Gastrocnemius medialis (tissue), 4 donors: ENCODE results near the gene SLC4A1AP. TPM values are rescaled to one million over a fixed set of nuclear protein-coding genes. Genes with fewer than 3 reads are reported as not detected.

Source experiments
- ATAC-seq, 2 donors: fragments of 150-250 bp; one replicate each; pipeline ENCODE4 v1.9.1; 2016
- DNase-seq, 2 donors: peaks; one replicate each; pipeline ENCODE4 v3.0.0-alpha.2; 2019
- H3K27ac ChIP-seq, 4 donors: fragments of 200-600 bp; sonication (generic); 1 replicate in 1 of 4; 2 replicates in 3 of 4; pipeline ENCODE4 v1.5.1; 2016 to 2018; ENCODE audit warnings: mild to moderate bottlenecking in 2 of 4, moderate library complexity in 1 of 4
- H3K27me3 ChIP-seq, 3 donors: fragments of 200-600 bp; sonication (generic) in 2 of 3; 1 replicate in 1 of 3; 2 replicates in 2 of 3; pipeline versions ENCODE4 v1.5.1 to v1.6.0; 2016 to 2019; ENCODE audit warnings: mild to moderate bottlenecking in 1 of 3, moderate library complexity in 1 of 3
- H3K36me3 ChIP-seq, 2 donors: fragments of 200-600 bp; sonication (generic) in 1 of 2; one replicate each; pipeline ENCODE4 v1.5.1; 2017 to 2018
- H3K4me1 ChIP-seq, 2 donors: fragments of 200-600 bp; sonication (generic) in 1 of 2; one replicate each; pipeline ENCODE4 v1.5.1; 2016 to 2017; ENCODE audit warnings: mild to moderate bottlenecking in 2 of 2
- H3K4me3 ChIP-seq, 4 donors: fragments of 200-600 bp; sonication (generic) in 3 of 4; 1 replicate in 1 of 4; 2 replicates in 3 of 4; pipeline ENCODE4 v1.5.1; 2016 to 2019; ENCODE audit warnings: mild to moderate bottlenecking in 2 of 4
- H3K9me3 ChIP-seq, 3 donors: fragments of 200-600 bp; sonication (generic) in 2 of 3; 1 replicate in 1 of 3; 2 replicates in 2 of 3; pipeline ENCODE4 v1.5.1; 2016 to 2019
- POLR2A ChIP-seq, 2 donors: fragments of 450-650 bp; IDR thresholded peaks; one replicate each; pipeline ENCODE4 v1.6.1; 2017; ENCODE audit warnings: antibody characterized with exemption in 2 of 2, mild to moderate bottlenecking in 2 of 2, moderate library complexity in 2 of 2
- in situ Hi-C, 4 donors: fragments of 200-750 bp; cut with MboI; loops; one replicate each; pipeline versions ENCODE4 v1.15.0 to v1.8.0; 2017; ENCODE audit warnings: low sequenced_read_pairs in 4 of 4
- intact Hi-C: fragments of 100-400 bp; cut with DNase I; formaldehyde crosslinking; loops from one replicate; pipeline ENCODE4 v1.15.1; 2023; ENCODE audit warnings: low total_unique reads
- total RNA-seq, 4 donors: library from RNA; depleted of rRNA; stranded (reverse); fragments of >200 nt; gene quantifications; one replicate each; pipeline versions ENCODE4 v1.1.0 to v1.2.3, GENCODE V29; 2016
- TF ChIP-seq, protein P1 (sequence below), 5 experiments: fragments of 450-650 bp in 3 of 5; fragments of 200-600 bp in 2 of 5; sonication (generic) in 2 of 5; IDR thresholded peaks in 4 of 5; conservative IDR thresholded peaks in 1 of 5; 1 replicate in 4 of 5; 2 replicates in 1 of 5; pipeline ENCODE4 v1.5.1; 2016 to 2019; ENCODE audit warnings: antibody characterized with exemption in 5 of 5, mild to moderate bottlenecking in 3 of 5, moderate library complexity in 3 of 5

The SLC4A1AP gene
- total RNA-seq, 4 donors from 2014 or later, result 32.1 to 44.2 (median 34.6) TPM

GRCh38 chr2:27739058-27739373 is 75.3 kb downstream of the SLC4A1AP start:
- Histone ChIP-seq H3K4me3 (no peak overlapping the region), H3K36me3 (no peaks in the 10 kb centered on the region), H3K4me1 (peaks cover 9 to 13% of the 10 kb centered on the region in 2 donors), H3K27me3 (no peaks in the 10 kb centered on the region), H3K9me3 (no peaks in the 10 kb centered on the region), H3K27ac (peak overlapping the region in 1 of 4 donors; percentile 56)
- DNase-seq (no peak), ATAC-seq (no peak)
- TF ChIP-seq, protein P1, sequence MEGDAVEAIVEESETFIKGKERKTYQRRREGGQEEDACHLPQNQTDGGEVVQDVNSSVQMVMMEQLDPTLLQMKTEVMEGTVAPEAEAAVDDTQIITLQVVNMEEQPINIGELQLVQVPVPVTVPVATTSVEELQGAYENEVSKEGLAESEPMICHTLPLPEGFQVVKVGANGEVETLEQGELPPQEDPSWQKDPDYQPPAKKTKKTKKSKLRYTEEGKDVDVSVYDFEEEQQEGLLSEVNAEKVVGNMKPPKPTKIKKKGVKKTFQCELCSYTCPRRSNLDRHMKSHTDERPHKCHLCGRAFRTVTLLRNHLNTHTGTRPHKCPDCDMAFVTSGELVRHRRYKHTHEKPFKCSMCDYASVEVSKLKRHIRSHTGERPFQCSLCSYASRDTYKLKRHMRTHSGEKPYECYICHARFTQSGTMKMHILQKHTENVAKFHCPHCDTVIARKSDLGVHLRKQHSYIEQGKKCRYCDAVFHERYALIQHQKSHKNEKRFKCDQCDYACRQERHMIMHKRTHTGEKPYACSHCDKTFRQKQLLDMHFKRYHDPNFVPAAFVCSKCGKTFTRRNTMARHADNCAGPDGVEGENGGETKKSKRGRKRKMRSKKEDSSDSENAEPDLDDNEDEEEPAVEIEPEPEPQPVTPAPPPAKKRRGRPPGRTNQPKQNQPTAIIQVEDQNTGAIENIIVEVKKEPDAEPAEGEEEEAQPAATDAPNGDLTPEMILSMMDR (IDR thresholded peaks at IDR 0.05 in 4 of 5, conservative IDR thresholded peaks at IDR 0.05 in 1 of 5), result no peak
- TF ChIP-seq POLR2A (IDR thresholded peaks at IDR 0.05), result no peak
- intact Hi-C loops, result no loop called here
- in situ Hi-C loops, result no loop called here

GRCh38 chr2:27741673-27742072 is 78.0 kb downstream of the SLC4A1AP start:
- H3K9me3 ChIP-seq, result no peaks in the 10 kb centered on the region
- no peak overlapping the region for H3K27ac ChIP-seq
- intact Hi-C loops, result no loop called here
- no peak for ATAC-seq
- in situ Hi-C loops, result no loop called here
- H3K4me1 ChIP-seq, result no peaks in the 10 kb centered on the region
- no peaks in the 10 kb centered on the region for H3K27me3 ChIP-seq
- no peaks in the 10 kb centered on the region for H3K36me3 ChIP-seq
- no peak overlapping the region for H3K4me3 ChIP-seq
- TF ChIP-seq, protein P1 (IDR thresholded peaks at IDR 0.05 in 4 of 5, conservative IDR thresholded peaks at IDR 0.05 in 1 of 5), result no peak
- TF ChIP-seq POLR2A (IDR thresholded peaks at IDR 0.05), result no peak
- no peak for DNase-seq

- intact Hi-C loops (no loop called here), in situ Hi-C loops (no loop called here)
- TF ChIP-seq POLR2A (IDR thresholded peaks at IDR 0.05), result no peak
- no peaks in the 10 kb centered on the region for H3K36me3 ChIP-seq
- no peaks in the 10 kb centered on the region for H3K9me3 ChIP-seq
- no peak for DNase-seq
- H3K4me1 ChIP-seq, result no peaks in the 10 kb centered on the region
- no peak for ATAC-seq
- no peaks in the 10 kb centered on the region for H3K27me3 ChIP-seq
- H3K27ac ChIP-seq, result no peak overlapping the region
- H3K4me3 ChIP-seq, result no peak overlapping the region
These were observed 78.9 kb downstream of the SLC4A1AP start for GRCh38 chr2:27742571-27742970.

Other genes starting within 250 kb of the SLC4A1AP start
- gene NRBP1, start 235.3 kb upstream of the SLC4A1AP start, total RNA-seq, result 100 to 1,000 TPM in 3 of 4 donors, 10 to 100 TPM in 1; 91.8 to 125 (median 120) TPM
- gene KRTCAP3, start 221.5 kb upstream of the SLC4A1AP start, total RNA-seq, result 1 to 10 TPM in 1 of 4 donors, under 1 TPM in 1, not detected in 2; 0.93 to 2.1 TPM
- 10 to 100 TPM in 2 of 4 donors, 1 to 10 TPM in 2; 3.1 to 16.8 (median 8.6) TPM for gene IFT172, start 174.1 kb upstream of the SLC4A1AP start, total RNA-seq
- 1 to 10 TPM; 2.0 to 6.4 (median 3.1) TPM for gene FNDC4, start 168.7 kb upstream of the SLC4A1AP start, total RNA-seq
- gene GCKR, start 167.1 kb upstream of the SLC4A1AP start, total RNA-seq, result under 1 TPM in 1 of 4 donors, not detected in 3; 0.40 TPM
- 10 to 100 TPM in 2 of 4 donors, 1 to 10 TPM in 2; 5.8 to 15.6 (median 8.4) TPM for gene ZNF512, start 80.8 kb upstream of the SLC4A1AP start, total RNA-seq
- 1 to 10 TPM in 3 of 4 donors, under 1 TPM in 1; 0.56 to 2.0 (median 1.3) TPM for gene CCDC121, start 34.9 kb upstream of the SLC4A1AP start, total RNA-seq
- gene GPN1, start 34.8 kb upstream of the SLC4A1AP start, total RNA-seq, result 10 to 100 TPM; 21.0 to 30.0 (median 25.0) TPM
- 10 to 100 TPM; 14.6 to 26.0 (median 21.9) TPM for gene SUPT7L, start 275 bp upstream of the SLC4A1AP start, total RNA-seq
- 100 to 1,000 TPM; 231 to 500 (median 388) TPM for gene MRPL33, start 107.8 kb downstream of the SLC4A1AP start, total RNA-seq
- 1 to 10 TPM in 3 of 4 donors, under 1 TPM in 1; 0.41 to 5.4 (median 3.0) TPM for gene RBKS, start 226.5 kb downstream of the SLC4A1AP start, total RNA-seq
- gene BABAM2, start 226.8 kb downstream of the SLC4A1AP start, total RNA-seq, result 10 to 100 TPM; 57.2 to 72.2 (median 67.5) TPM